Glutamatergic neuron (in vitro differentiated cells): ENCODE results near the gene DIP2A. TPM values are rescaled to one million over a fixed set of nuclear protein-coding genes. Genes with fewer than 3 reads are reported as not detected.

Source experiments
- DNase-seq: peaks from one replicate; pipeline ENCODE4 v3.0.0; 2022
- H3K27ac Mint-ChIP-seq: one replicate; pipeline ENCODE4 v1.8.0; 2020; ENCODE audit warnings: mild to moderate bottlenecking, mixed read lengths, inconsistent platforms; ENCODE audit not compliant: unreplicated experiment
- H3K27me3 Mint-ChIP-seq: one replicate; pipeline ENCODE4 v1.8.0; 2020; ENCODE audit warnings: mild to moderate bottlenecking, moderate library complexity, mixed read lengths, inconsistent platforms; ENCODE audit not compliant: unreplicated experiment
- H3K36me3 Mint-ChIP-seq: one replicate; pipeline ENCODE4 v1.8.0; 2020; ENCODE audit warnings: mild to moderate bottlenecking, mixed read lengths, inconsistent platforms; ENCODE audit not compliant: unreplicated experiment
- H3K4me1 Mint-ChIP-seq: one replicate; pipeline ENCODE4 v1.8.0; 2020; ENCODE audit warnings: mild to moderate bottlenecking, low read depth, mixed read lengths, inconsistent platforms; ENCODE audit not compliant: unreplicated experiment
- H3K4me3 Mint-ChIP-seq: one replicate; pipeline ENCODE4 v1.8.0; 2020; ENCODE audit warnings: mild to moderate bottlenecking, mixed read lengths, inconsistent platforms; ENCODE audit not compliant: unreplicated experiment
- H3K9me3 Mint-ChIP-seq: one replicate; pipeline ENCODE4 v1.8.0; 2020; ENCODE audit warnings: mild to moderate bottlenecking, moderate library complexity, mixed read lengths, inconsistent platforms; ENCODE audit not compliant: unreplicated experiment
- CTCF ChIP-seq: fragments of 200-600 bp; sonication (generic); IDR thresholded peaks from one replicate; pipeline ENCODE4 v1.5.0; 2021; ENCODE audit not compliant: partially characterized antibody, unreplicated experiment
- total RNA-seq: library from RNA; stranded (reverse); fragmentation: NEBNext Ultra II Directional; extraction: Animal tissue kit (Norgen Biotek cat#: 25700); gene quantifications from one replicate; pipeline ENCODE4 v1.2.1, GENCODE V29; 2021; ENCODE audit not compliant: unreplicated experiment

The DIP2A gene
- total RNA-seq, 1 donor from 2014 or later, result 55.4 TPM

- Mint-ChIP-seq H3K4me1 (peaks cover 5% of the 10 kb centered on the region), H3K27me3 (peaks cover 4% of the 10 kb centered on the region), H3K36me3 (no peaks in the 10 kb centered on the region), H3K4me3 (no peak overlapping the region), H3K27ac (peak overlapping the region; percentile 83), H3K9me3 (peaks cover 6% of the 10 kb centered on the region)
- no peak for TF ChIP-seq CTCF
- no peak for DNase-seq
Observed at GRCh38 chr21:46425571-46425970, 33.1 kb upstream of the DIP2A start.

- peaks cover 3% of the 10 kb centered on the region for H3K36me3 Mint-ChIP-seq
- DNase-seq, result no peak
- no peak overlapping the region for H3K27ac Mint-ChIP-seq
- peaks cover 5% of the 10 kb centered on the region for H3K4me1 Mint-ChIP-seq
- H3K4me3 Mint-ChIP-seq, result no peak overlapping the region
- no peak for TF ChIP-seq CTCF
- H3K27me3 Mint-ChIP-seq, result peaks cover 7% of the 10 kb centered on the region
- H3K9me3 Mint-ChIP-seq, result peaks cover 7% of the 10 kb centered on the region
Observed at GRCh38 chr21:46426313-46427046, 32.2 kb upstream of the DIP2A start.

GRCh38 chr21:46427516-46427915 is 31.2 kb upstream of the DIP2A start:
- DNase-seq, result no peak
- Mint-ChIP-seq H3K9me3 (peaks cover 7% of the 10 kb centered on the region), H3K27me3 (peaks cover 5% of the 10 kb centered on the region), H3K4me3 (no peak overlapping the region), H3K4me1 (peaks cover 5% of the 10 kb centered on the region), H3K36me3 (peaks cover 7% of the 10 kb centered on the region), H3K27ac (no peak overlapping the region)
- TF ChIP-seq CTCF, result no peak

- Mint-ChIP-seq H3K4me3 (no peak overlapping the region), H3K4me1 (peaks cover 5% of the 10 kb centered on the region), H3K9me3 (peaks cover 7% of the 10 kb centered on the region), H3K27ac (no peak overlapping the region), H3K36me3 (peaks cover 7% of the 10 kb centered on the region), H3K27me3 (peaks cover 3% of the 10 kb centered on the region)
- DNase-seq, result no peak
- TF ChIP-seq CTCF, result no peak
Observed at GRCh38 chr21:46428286-46428685, 30.4 kb upstream of the DIP2A start.

GRCh38 chr21:46428987-46429710 is 29.5 kb upstream of the DIP2A start:
- no peak for TF ChIP-seq CTCF
- Mint-ChIP-seq H3K36me3 (peaks cover 7% of the 10 kb centered on the region), H3K4me1 (peaks cover 4% of the 10 kb centered on the region), H3K27me3 (peaks cover 3% of the 10 kb centered on the region), H3K4me3 (no peak overlapping the region), H3K9me3 (peaks cover 7% of the 10 kb centered on the region), H3K27ac (no peak overlapping the region)
- DNase-seq, result no peak
